GM18505 (cell line): ENCODE data around the gene PABPN1.

Source experiments
- ATAC-seq: cut with Tn5 transposase; IDR thresholded peaks from one replicate; pipeline ENCODE4 v1.9.1; 2021; ENCODE audit not compliant: unreplicated experiment
- POLR2A ChIP-seq: IDR thresholded peaks from 4 replicates; pipeline ENCODE4 v1.6.1; 2011; ENCODE audit warnings: borderline replicate concordance; ENCODE audit not compliant: insufficient read depth, insufficient read length; ENCODE audit errors: extremely low read depth

PABPN1 gene

DNA sequence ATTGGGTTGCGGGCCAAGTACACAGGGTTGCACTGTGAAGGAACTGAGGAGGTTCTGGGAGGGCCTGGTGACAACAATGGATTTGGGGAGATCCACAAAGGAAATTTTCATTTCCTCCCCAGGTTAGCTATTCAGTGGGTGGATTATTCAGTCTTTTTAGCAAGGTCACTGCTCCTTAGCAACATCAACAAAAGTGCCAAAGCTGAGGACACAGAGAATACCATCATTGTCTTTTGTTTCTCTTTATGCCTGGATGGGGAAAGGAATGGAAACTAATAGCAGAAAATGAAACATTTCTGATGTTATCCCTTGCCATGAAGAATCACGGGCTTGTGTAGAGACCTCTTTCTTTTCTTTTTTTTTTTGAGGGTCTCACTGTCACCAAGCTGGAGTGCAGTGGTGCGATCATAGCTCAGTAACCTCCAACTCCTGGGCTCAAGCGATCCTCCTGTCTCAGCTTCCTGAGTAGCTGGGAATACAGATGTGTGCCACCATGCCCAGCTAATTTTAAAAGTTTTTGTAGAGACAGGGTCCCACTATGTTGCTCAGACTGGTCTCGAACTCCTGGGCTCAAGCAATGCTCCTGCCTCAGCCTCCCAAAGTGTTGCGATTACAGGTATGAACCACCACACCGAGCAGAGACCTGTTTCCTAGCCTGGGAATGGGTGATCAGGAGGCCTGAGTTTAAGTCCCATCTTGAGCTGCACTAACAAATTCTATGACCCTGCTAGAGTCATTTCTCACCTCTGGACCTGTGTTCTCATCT is 25.1 kb upstream of the PABPN1 start:
- no peak for TF ChIP-seq POLR2A
- ATAC-seq = no peak

DNA sequence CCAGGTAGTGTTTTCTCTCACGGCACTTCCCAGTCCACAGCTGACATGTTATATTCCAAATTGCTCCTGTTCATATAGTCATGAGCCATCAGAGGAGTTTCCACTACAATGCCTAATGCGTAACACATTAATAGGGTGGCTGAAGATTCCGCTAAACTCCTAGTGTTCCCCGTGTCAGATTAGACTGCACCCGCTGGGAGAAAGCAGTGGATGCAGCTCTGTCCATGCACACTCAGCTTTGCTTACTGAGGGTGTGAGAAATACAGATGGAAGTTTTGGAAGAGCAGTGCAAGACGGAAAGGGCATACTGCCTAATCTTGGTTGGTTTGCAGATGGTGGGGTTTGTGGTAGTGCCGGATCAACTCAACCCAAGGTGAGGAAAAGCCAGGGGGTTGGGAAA is 24.2 kb upstream of the PABPN1 start:
- ATAC-seq = no peak
- TF ChIP-seq POLR2A = no peak

DNA sequence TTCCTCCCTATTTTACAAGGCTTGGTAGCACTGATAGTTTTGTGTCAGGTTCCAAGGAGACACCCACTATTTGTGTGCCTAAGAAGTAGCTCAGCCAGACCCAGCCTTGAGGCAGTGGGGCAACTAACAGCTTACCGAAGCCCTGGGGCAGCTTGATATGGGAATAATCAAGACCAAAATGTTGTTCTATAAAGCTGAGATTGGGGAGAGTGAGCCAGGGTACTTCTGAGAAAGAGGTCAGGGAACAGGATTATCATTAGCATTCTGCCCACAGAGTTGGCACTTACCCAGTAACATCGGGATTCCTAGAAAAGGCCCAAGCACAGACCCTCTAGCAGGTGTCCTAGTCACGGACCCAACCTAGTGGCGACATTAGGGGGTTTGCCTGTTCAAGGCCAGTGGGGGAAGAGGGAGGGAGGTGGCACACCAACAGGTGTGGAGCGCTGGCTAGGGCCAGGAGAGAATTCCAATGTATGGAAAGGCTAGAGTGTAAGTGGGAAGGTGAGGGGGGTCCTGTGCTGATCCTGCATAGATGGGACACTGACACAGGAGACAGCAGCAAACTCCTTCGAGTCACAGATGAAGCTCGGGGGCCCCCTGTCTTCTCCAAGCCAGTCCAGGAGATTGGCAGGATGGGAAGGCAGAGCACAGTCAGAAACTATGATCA is 23.5 kb upstream of the PABPN1 start:
- ATAC-seq = no peak
- no peak for TF ChIP-seq POLR2A

DNA sequence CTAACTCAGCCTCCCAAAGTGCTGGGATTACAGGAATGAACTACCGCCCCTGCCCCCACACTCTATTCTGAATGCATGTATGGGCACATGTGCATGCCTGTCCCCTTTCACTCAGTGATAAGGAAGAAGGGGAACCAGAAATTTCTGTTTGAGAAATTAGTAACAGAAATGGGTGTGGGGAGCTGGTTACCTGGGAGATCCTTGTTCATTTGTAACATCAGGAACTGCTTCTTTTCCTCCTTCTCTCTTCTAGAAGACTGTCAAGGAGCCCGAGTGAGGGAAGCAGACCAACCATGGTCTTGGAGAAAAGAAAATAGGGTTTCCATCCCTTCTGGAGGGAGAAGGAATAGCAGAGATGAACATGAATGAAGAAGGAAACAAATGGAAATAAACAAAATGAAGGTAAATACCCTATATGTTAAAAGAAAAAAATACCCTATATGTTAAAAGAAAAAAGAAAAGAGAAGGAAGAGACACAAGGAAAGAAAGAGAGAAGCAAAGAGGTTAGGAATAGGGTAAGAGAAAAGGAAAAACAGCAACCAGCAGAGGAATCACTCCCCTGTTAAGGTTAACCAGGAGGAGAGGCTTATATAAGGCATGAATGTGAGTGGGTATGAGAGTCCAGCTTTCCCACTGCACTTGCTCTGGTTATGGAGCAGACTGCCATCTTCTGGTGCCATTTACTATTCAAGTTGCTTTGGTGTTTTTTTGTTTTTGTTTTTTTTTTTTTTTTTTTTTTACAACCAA is 21.9 kb upstream of the PABPN1 start:
- TF ChIP-seq POLR2A = no peak
- no peak for ATAC-seq

DNA sequence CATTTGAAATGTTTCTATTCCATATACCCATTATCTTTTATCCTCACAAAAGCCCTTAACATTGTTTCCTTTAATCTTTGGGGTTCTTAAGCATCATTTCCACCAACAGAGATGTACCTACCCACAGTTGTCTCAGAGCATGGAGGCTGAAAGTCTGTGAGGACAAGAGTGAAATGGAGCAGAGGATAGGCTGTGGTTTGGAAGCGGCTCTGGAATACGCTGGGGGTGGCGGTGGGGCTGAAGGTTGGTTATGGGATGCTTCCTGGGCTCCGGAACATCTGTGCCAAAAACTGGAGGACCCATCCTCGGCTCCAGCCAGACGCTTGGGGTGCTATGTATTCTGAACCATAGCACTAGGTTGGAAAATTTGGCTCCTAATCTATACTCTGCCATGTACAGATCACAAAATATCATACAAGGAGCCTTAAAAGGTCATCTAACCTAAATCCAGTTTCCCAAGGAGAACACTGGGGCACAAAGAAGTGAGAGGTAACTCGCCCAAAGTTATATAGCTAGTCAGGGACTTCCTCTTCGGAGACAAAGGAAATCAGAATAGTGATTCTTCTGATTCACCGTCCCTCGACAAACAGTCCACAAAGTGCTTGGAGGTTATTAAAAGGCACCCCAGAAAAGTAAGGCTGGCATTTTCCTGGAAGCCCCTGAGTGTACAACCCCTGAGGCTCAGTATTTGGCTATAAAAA is 21.1 kb upstream of the PABPN1 start:
- TF ChIP-seq POLR2A = no peak
- ATAC-seq = no peak

DNA sequence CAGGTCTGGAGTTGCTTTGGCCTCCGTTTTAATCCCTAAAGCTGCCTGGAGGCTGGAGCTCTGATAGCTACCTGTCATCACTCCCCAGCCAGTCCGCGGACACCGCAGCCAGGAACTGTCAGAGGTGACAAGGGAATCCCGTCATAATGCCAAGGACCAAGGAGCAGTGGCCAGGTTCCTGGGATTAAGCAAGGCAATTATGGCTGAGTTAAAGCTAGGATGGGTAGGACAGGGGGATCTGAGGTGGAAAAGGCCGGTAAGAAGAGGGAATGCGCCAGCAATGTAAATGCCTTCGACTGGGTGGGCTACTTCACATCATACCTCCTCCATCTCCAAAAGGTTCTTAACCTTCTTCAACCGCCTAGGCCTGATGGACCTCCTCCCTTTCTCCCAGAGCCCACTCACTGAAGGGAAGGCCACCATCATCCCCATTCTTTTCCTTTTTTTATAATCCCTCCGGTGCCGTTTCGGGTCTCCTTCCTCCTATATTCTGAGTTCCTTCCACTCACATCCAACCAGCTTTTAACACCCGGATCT is 20.5 kb upstream of the PABPN1 start:
- TF ChIP-seq POLR2A = no peak
- no peak for ATAC-seq

DNA sequence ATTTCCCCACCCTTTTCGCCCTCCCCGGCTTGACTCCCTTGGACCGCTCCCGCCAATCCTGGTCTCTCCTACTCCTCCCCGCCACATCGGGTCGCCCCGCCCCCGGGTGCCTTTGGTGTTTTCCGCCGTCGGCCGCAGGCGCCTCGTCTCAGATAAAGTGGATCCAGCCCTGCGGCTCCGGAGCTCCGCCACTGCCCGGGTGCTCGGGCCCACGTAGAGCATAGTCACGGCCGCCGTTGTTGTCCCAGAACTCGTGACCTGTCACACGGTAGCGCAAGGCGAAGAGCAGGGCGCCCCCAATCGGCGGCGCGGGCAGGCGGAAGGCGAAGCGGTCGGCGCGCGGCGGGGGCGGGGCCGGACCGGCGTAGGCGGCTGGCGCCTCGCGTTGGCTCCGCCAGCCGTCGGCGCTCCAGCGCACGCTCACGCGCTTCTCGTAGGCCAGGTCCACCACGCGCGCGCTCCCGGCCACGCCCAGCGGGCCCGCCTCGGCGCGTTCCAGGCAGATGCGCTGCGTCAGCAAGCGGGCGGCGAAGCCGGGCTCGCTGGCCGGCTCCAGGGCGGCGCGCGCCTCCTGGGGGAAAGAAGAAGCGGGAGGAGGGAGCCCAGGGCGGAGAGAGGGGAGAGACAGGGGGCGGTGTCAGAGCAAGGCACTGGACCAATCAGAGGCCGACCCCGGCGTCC is 19.8 kb upstream of the PABPN1 start:
- peak; percentile 48 for TF ChIP-seq POLR2A
- ATAC-seq = peak; percentile 76

DNA sequence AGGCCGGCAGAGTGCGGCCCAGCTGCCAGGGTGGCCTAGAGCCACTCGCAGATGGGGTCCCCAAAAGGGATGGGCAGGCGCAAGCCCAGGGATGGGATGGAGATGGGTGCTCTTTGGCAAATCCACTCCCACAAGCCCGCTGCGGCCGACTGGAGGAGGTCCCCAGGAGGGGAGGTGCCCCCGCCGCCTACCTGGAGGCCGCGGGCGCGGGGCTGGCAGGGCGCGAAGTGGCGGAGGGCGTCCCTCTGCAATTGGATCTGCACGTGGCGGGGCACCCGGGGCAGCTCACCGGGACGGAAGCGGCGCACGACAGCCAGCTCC is 19.3 kb upstream of the PABPN1 start:
- peak; percentile 66 for TF ChIP-seq POLR2A
- peak; percentile 10 for ATAC-seq

DNA sequence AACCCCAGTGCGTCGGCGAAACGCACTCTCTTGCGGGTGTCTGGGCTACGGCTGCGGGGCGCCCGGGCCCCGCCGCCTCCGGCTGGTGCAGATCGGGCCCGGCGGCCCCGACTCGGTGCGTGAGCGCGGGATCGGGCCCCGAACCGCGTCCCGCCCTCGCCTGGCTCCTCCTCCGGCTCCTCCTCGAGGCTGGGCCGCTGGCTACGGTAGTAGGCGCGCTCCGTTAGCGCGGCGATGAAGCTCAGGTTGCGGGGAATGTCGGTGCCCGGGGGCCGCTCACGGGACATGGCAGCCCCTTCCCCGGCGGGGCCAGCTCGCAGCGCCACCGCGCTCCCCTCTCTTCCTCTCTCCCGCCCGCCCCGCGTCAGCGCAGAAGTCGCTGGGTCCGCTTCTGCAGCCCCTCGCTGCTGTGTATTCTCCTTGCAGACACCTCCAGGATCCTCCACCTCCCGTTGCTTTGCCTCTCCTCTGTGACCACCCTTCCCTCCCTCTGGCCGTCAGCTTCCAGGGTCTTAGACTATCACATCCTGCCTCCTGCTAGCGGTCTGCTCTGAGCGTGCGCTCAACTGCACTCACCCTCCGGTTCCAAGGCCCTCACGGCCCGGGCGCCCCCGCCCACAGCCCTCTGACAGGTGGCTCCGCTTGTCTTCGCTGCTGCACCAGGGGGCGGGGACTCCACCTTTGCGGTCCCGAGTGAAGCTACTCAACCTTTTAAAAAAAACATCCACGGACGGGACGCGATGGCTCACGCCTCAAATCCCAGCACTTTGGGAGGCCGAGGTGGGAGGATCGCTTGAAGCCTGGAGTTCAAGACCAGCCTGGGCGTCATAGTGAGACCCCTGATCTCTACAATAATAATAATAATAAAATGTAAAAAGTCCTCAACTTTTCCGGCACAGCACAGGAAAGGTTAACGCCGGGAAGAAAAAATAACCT is 18.7 kb upstream of the PABPN1 start, which contains the start of gene PPP1R3E:
Gene PPP1R3E (minus strand): TSS at position 570 of the 936 bp plus-strand sequence. CDS start 283 bp downstream, at position 287.
- peak; percentile 77 for TF ChIP-seq POLR2A
- peak; percentile 27 for ATAC-seq

DNA sequence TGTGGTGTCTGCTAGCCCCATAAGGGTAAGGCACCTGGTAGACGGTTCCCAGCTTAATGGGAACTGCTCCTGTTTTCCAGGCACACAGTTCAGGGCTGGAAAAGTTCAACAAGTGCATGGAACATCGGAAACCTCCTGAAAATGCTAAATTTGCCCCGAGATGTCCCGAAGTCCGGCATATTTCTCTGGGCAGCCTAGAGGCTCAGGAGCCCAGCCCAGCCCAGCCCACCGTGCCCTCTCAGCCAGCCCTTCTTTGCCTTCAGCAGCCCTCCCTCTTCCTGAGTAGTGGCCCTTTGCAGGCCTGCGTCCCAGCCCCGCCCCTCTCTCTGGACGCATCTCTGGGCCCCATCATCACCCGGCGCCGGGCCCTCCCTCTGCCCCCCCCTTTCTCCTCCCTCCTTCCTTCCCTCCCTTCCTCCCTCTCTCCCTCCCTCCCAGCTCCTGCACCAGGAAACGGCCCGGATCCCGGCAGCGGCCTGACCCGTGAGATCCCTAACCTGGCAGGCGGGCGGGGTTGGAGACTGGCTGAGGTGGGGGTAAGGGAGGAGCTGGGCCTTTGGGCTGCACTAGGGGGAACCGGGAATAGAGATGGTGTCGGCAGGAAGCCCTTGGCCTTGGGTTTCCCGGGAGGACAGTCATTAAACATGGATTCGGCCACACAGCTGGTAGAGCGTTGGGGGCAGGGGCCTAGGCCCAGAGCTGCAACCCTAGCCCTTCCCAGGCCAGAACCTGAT is 14.7 kb upstream of the PABPN1 start, which contains the start of gene BCL2L2:
Gene BCL2L2 (plus strand): TSS at position 422 of the 734 bp plus-strand sequence. CDS start 935 bp downstream, outside the sequence.
- no peak for ATAC-seq
- peak; percentile 83 for TF ChIP-seq POLR2A

DNA sequence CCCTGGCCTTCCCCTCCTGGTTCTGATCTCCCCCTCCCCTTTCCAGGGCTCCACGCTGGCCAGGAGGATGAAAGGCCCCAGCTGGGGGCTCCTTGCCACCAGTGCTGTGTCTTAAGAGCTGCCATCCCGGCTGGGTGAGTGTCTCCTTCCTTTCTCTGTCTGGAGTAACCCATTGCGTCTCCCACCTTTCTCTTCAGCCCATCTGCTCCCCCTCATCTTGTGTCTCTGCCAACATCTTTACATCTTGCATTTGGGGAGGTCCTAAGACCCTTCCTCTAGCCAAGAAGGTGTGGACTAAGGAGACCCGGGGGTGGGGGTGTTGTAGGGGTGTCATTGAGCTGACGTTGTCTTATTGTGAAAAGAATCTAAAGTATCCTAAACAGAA is 14.1 kb upstream of the PABPN1 start:
- no peak for ATAC-seq

More for the DNA sequence above, 14.1 kb upstream of the PABPN1 start:
- no peak for TF ChIP-seq POLR2A
